HUES6 (cell line): ENCODE data around the gene SLC35D3.
"Not testable (repeated sequence)": the region's sequence is repeated elsewhere in the genome, so short reads cannot be mapped to it uniquely, and the experiment has no call there.

ENCODE experiments used
- H3K27ac ChIP-seq: 2 replicates; pipeline ENCODE4 v1.7.0; 2013; ENCODE audit warnings: low read depth, mild to moderate bottlenecking, low read length, inconsistent platforms
- H3K27me3 ChIP-seq: 2 replicates; pipeline ENCODE4 v1.6.1; 2013; ENCODE audit warnings: low read length; ENCODE audit not compliant: control insufficient read depth, insufficient read depth
- H3K36me3 ChIP-seq: 2 replicates; pipeline ENCODE4 v1.6.1; 2013; ENCODE audit warnings: low read length; ENCODE audit not compliant: control insufficient read depth, insufficient read depth
- H3K4me1 ChIP-seq: 2 replicates; pipeline ENCODE4 v1.6.1; 2013; ENCODE audit warnings: low read length; ENCODE audit not compliant: control insufficient read depth, insufficient read depth
- H3K4me3 ChIP-seq: 2 replicates; pipeline ENCODE4 v1.5.1; 2013; ENCODE audit warnings: low read depth, low read length
- H3K9ac ChIP-seq: one replicate; pipeline ENCODE4 v1.6.1; 2013; ENCODE audit warnings: mild to moderate bottlenecking, low read length
- H3K9me3 ChIP-seq: 2 replicates; pipeline ENCODE4 v1.6.1; 2013; ENCODE audit warnings: low read depth, low read length; ENCODE audit not compliant: control insufficient read depth, insufficient read depth

The SLC35D3 gene

GRCh38 chr6:136967876-136968752 lies 46.0 kb downstream of the SLC35D3 start:
- H3K36me3 ChIP-seq = no peaks in the 10 kb centered on the region
- peak overlapping the region; percentile 0 for H3K9ac ChIP-seq
- no peak overlapping the region for H3K4me3 ChIP-seq
- H3K27ac ChIP-seq = no peak overlapping the region
- peaks cover 10% of the 10 kb centered on the region; the same call in 1 of the 2 replicates for H3K4me1 ChIP-seq
- no peaks in the 10 kb centered on the region for H3K27me3 ChIP-seq
- H3K9me3 ChIP-seq = no peaks in the 10 kb centered on the region

GRCh38 chr6:136968837-136969236 lies 46.7 kb downstream of the SLC35D3 start:
- peaks cover 8% of the 10 kb centered on the region; the same call in 1 of the 2 replicates for H3K4me1 ChIP-seq
- H3K9ac ChIP-seq = no peak overlapping the region
- no peaks in the 10 kb centered on the region for H3K27me3 ChIP-seq
- no peaks in the 10 kb centered on the region for H3K9me3 ChIP-seq
- H3K36me3 ChIP-seq = no peaks in the 10 kb centered on the region
- H3K27ac ChIP-seq = no peak overlapping the region
- no peak overlapping the region for H3K4me3 ChIP-seq

- H3K36me3 ChIP-seq = no peaks in the 10 kb centered on the region
- no peaks in the 10 kb centered on the region for H3K9me3 ChIP-seq
- H3K4me1 ChIP-seq = peaks cover 7% of the 10 kb centered on the region; the same call in 1 of the 2 replicates
- H3K9ac ChIP-seq = no peak overlapping the region
- no peak overlapping the region for H3K27ac ChIP-seq
- no peak overlapping the region for H3K4me3 ChIP-seq
- H3K27me3 ChIP-seq = no peaks in the 10 kb centered on the region
These were observed 47.3 kb downstream of the SLC35D3 start for GRCh38 chr6:136969433-136969832.

GRCh38 chr6:136969930-136970329 lies 47.8 kb downstream of the SLC35D3 start:
- Histone ChIP-seq H3K36me3 (no peaks in the 10 kb centered on the region), H3K9ac (no peak overlapping the region), H3K27ac (no peak overlapping the region), H3K4me1 (peaks cover 4% of the 10 kb centered on the region; the same call in 1 of the 2 replicates), H3K4me3 (no peak overlapping the region), H3K27me3 (no peaks in the 10 kb centered on the region), H3K9me3 (no peaks in the 10 kb centered on the region)

- Histone ChIP-seq H3K9ac (no peak overlapping the region), H3K4me1 (peaks cover 4% of the 10 kb centered on the region; the same call in 1 of the 2 replicates), H3K9me3 (no peaks in the 10 kb centered on the region), H3K27me3 (no peaks in the 10 kb centered on the region), H3K4me3 (no peak overlapping the region), H3K27ac (no peak overlapping the region), H3K36me3 (no peaks in the 10 kb centered on the region)
These were observed 49.5 kb downstream of the SLC35D3 start for GRCh38 chr6:136971609-136972008.

- not testable (repeated sequence) for H3K4me1 ChIP-seq, H3K36me3 ChIP-seq, H3K27ac ChIP-seq, H3K27me3 ChIP-seq, H3K4me3 ChIP-seq, H3K9ac ChIP-seq, H3K9me3 ChIP-seq
These were observed 51.7 kb downstream of the SLC35D3 start for GRCh38 chr6:136973781-136974180.
